ENCODE results near the gene CDH13. TPM values are rescaled to one million over a fixed set of nuclear protein-coding genes. Genes with fewer than 3 reads are reported as not detected.

CDH13 gene
- total and polyA plus RNA-seq, 2 of the 8 experiments (the other 6 are each of a cell fraction or from before 2014, with no cell fraction given): 2.3 to 2.4 TPM

GRCh38 chr16:83762992-83763358 lies 1136.2 kb downstream of the CDH13 start:
- CTCF ChIA-PET (ENCODE audit: partially characterized antibody): no interaction called here
- 89% methylated on average over 5 of the region's 5 CpGs; no CpG with 5 or more reads in 1 of the 2 experiments for WGBS, 2 experiments (ENCODE audit: extremely low coverage in 1 of 2, insufficient coverage in 1 of 2, insufficient read length in 1 of 2, insufficient replicate concordance in 2 of 2, low coverage in 1 of 2, low lambda C conversion rate in 2 of 2, missing lambda C conversion rate in 1 of 2)
- Histone ChIP-seq H4K8ac (ENCODE audit: extremely low read depth, insufficient read depth, low read length) (no peak overlapping the region), H4K5ac (ENCODE audit: insufficient read length, low read depth, low read length) (no peak overlapping the region), H2BK5ac (ENCODE audit: low read depth, low read length) (no peak overlapping the region), H3K4me1 (replicated peaks in 1 of 4; ENCODE audit: control insufficient read depth in 3 of 4, insufficient read depth in 4 of 4, low read length in 3 of 4) (no peaks in the 10 kb centered on the region), H3K4me2 (ENCODE audit: insufficient read depth in 1 of 2, low read depth in 2 of 2, low read length in 2 of 2) (no peak overlapping the region), H3K79me1 (ENCODE audit: low read depth, low read length) (no peaks in the 10 kb centered on the region), H4K20me1 (replicated peaks in 1 of 2; ENCODE audit: control insufficient read depth in 1 of 2, insufficient read depth in 2 of 2, low read length in 2 of 2) (no peaks in the 10 kb centered on the region), H3K14ac (ENCODE audit: insufficient read length) (no peak overlapping the region), H2BK120ac (replicated peaks; ENCODE audit: low read depth, low read length) (no peak overlapping the region), H3K27me3 (replicated peaks in 1 of 4; ENCODE audit: control insufficient read depth in 3 of 4, extremely low read depth in 1 of 4, insufficient read depth in 3 of 4, low read length in 3 of 4) (peaks cover 0 to 1% (median 0%) of the 10 kb centered on the region in 4 experiments; a peak in 1 of 7 replicates), H2BK20ac (ENCODE audit: low read length) (no peak overlapping the region), H4K91ac (replicated peaks; ENCODE audit: insufficient read length, low read length) (no peak overlapping the region), H2AFZ (ENCODE audit: low read length) (no peak overlapping the region), H3K79me2 (ENCODE audit: control insufficient read depth in 1 of 2, insufficient read depth in 2 of 2, low read length in 2 of 2) (no peaks in the 10 kb centered on the region), H3K4me3 (ENCODE audit: extremely low read depth in 1 of 4, insufficient read depth in 2 of 4, low read depth in 3 of 4, low read length in 4 of 4) (no peak overlapping the region), H3K56ac (replicated peaks; ENCODE audit: insufficient read length, low read depth, low read length) (no peak overlapping the region), H3K9me3 (ENCODE audit: insufficient read depth in 2 of 2, low read depth in 1 of 2, low read length in 1 of 2) (no peaks in the 10 kb centered on the region), H3K27ac (ENCODE audit: low read depth, low read length) (no peak overlapping the region), H2AK5ac (ENCODE audit: low read depth, low read length) (no peak overlapping the region), H2BK15ac (ENCODE audit: low read length) (no peak overlapping the region), H3K4ac (replicated peaks; ENCODE audit: insufficient read length, low read depth, low read length) (no peak overlapping the region), H3K36me3 (ENCODE audit: control insufficient read depth in 2 of 4, insufficient read depth in 4 of 4, low read length in 3 of 4) (no peaks in the 10 kb centered on the region), H3K18ac (ENCODE audit: extremely low read depth, low read length) (no peak overlapping the region), H3K23me2 (ENCODE audit: low read depth, low read length) (0 out of 2 replicates have a peak, but pooled peaks cover 2% of the 10 kb centered on the region), H3K23ac (ENCODE audit: insufficient read length) (no peak overlapping the region), H3K9ac (replicated peaks in 1 of 4; ENCODE audit: extremely low read depth in 1 of 4, low read depth in 3 of 4, low read length in 3 of 4) (no peak overlapping the region), H2BK12ac (ENCODE audit: low read depth, low read length) (no peak overlapping the region)
- POLR2A ChIA-PET (ENCODE audit: partially characterized antibody): no interaction called here
- no peak for TF ChIP-seq SP4 (IDR thresholded peaks at IDR 0.05; ENCODE audit: low read length)
- TF ChIP-seq MAFK (IDR thresholded peaks at IDR 0.05; ENCODE audit: low read depth, low read length): no peak
- no peak for TF ChIP-seq KDM4A (IDR thresholded peaks at IDR 0.05; ENCODE audit: low read depth, low read length, severe bottlenecking)
- no peak for TF ChIP-seq SIN3A (conservative IDR thresholded peaks at IDR 0.05 in 1 of 2, IDR thresholded peaks at IDR 0.05 in 1 of 2; ENCODE audit: low read depth in 1 of 2, low read length in 2 of 2)
- no peak for TF ChIP-seq SIRT6 (IDR thresholded peaks at IDR 0.05; ENCODE audit: low read length)
- TF ChIP-seq CBX5 (IDR thresholded peaks at IDR 0.05; ENCODE audit: low read depth, low read length): no peak
- TF ChIP-seq CREB1 (IDR thresholded peaks at IDR 0.05): no peak
- TF ChIP-seq ATF3 (IDR thresholded peaks at IDR 0.05; ENCODE audit: insufficient read depth, low read depth, low read length): no peak
- TF ChIP-seq TAF1 (IDR thresholded peaks at IDR 0.05; ENCODE audit: low read depth, low read length): no peak
- TF ChIP-seq USF2 (IDR thresholded peaks at IDR 0.05; ENCODE audit: low read length): no peak
- TF ChIP-seq FOSL1 (IDR thresholded peaks at IDR 0.05; ENCODE audit: insufficient read depth, low read depth, low read length): no peak
- DNase-seq (ENCODE audit: low read depth in 1 of 2, low spot score in 2 of 2) (no peak), FAIRE-seq (no peak)
